Body of pancreas (tissue), 4 donors: Measurements from ENCODE around the gene PDE6B.

ENCODE experiments used
- POLR2A ChIP-seq, 3 donors: fragments of 450-650 bp; IDR thresholded peaks; one replicate each; pipeline ENCODE4 v1.6.1; 2016; ENCODE audit warnings: antibody characterized with exemption in 3 of 3, mild to moderate bottlenecking in 2 of 3
- TF ChIP-seq, protein P1 (sequence below), 7 experiments: fragments of 450-650 bp in 4 of 7; fragments of 200-600 bp in 3 of 7; sonication (generic) in 3 of 7; IDR thresholded peaks; one replicate each; pipeline ENCODE4 v1.5.1; 2016 to 2019; ENCODE audit warnings: antibody characterized with exemption in 7 of 7

DNA sequence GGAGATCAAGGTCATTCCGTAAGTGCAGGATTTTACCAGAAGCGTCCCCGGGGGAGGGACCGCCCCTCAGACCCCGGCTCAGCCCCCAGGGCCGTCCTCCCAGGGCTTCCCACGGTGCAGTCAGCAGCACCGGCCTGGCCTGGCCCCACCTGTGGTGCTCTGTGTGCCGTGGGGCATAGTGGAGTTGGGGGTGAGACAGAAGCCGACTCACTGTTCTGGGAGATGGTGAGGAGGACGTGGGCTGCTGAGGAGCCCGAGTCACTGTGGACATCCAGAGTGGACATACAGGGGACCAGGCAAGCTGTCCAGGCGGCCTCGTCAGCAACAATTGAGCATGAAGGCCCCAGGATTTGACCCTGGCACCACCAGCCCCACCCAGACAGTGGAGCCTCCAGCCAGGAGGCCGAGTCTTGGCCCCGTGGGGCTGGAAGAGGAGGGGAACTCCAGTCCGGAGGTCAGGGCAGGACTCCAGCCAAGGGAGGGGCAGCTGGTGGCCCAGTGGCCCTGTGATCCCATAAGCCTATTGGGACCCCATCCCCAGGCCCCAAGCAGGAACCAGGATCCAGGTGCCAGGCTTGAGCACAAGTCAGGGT, 29.6 kb downstream of the PDE6B start:
- TF ChIP-seq, protein P1, sequence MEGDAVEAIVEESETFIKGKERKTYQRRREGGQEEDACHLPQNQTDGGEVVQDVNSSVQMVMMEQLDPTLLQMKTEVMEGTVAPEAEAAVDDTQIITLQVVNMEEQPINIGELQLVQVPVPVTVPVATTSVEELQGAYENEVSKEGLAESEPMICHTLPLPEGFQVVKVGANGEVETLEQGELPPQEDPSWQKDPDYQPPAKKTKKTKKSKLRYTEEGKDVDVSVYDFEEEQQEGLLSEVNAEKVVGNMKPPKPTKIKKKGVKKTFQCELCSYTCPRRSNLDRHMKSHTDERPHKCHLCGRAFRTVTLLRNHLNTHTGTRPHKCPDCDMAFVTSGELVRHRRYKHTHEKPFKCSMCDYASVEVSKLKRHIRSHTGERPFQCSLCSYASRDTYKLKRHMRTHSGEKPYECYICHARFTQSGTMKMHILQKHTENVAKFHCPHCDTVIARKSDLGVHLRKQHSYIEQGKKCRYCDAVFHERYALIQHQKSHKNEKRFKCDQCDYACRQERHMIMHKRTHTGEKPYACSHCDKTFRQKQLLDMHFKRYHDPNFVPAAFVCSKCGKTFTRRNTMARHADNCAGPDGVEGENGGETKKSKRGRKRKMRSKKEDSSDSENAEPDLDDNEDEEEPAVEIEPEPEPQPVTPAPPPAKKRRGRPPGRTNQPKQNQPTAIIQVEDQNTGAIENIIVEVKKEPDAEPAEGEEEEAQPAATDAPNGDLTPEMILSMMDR (IDR thresholded peaks at IDR 0.05), result no peak
- TF ChIP-seq POLR2A (IDR thresholded peaks at IDR 0.05), result no peak
